GM12892 (cell line): ENCODE results near the gene OGFOD2.

Experiments used
- POLR2A ChIP-seq: IDR thresholded peaks from 2 replicates; pipeline ENCODE4 v1.6.1; 2011; ENCODE audit warnings: low read depth, low read length, control low read depth
- TAF1 ChIP-seq: IDR thresholded peaks from 2 replicates; pipeline ENCODE4 v1.6.1; 2011; ENCODE audit warnings: low read depth, mild to moderate bottlenecking, control low read depth, low read length, borderline replicate concordance

DNA sequence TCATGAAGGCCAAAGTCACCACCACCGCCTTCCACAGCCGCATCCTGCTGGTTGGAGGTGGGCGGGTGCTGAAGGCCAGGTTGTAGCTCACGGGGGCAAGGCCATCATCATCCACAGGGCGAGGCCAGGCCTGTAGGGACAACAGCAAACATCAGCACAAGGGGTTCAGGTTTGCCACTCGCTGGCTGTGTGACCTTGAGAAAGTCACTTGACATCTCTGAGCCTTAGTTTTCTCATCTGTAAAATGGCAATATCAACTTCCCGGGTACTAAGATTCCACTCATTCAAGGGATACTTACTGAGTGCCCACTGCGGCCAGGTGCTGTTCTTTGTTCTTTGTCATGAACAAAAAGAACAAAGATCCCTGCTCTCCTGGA, 14.9 kb upstream of the OGFOD2 start:
- no peak for TF ChIP-seq POLR2A
- TF ChIP-seq TAF1, result no peak
